ENCODE results near the gene ERCC6L2. TPM values are rescaled to one million over a fixed set of nuclear protein-coding genes. Genes with fewer than 3 reads are reported as not detected.

Gene ERCC6L2
- total and polyA plus RNA-seq, 9 of the 15 experiments (the other 6 are each of a cell fraction or from before 2014, with no cell fraction given): 7.8 to 42.8 (median 23.6) TPM

- peak; percentile 65 for TF ChIP-seq MAFG (tag; conservative IDR thresholded peaks at IDR 0.05)
- TF ChIP-seq ZNF699 (CRISPR knock-in tag; IDR thresholded peaks at IDR 0.05; ENCODE audit: insufficient replicate concordance): no peak
- no peak for TF ChIP-seq ZNF217 (CRISPR knock-in tag; IDR thresholded peaks at IDR 0.05)
- peak; percentile 41; the same call in 1 of the 2 replicates for TF ChIP-seq MAFF (IDR thresholded peaks at IDR 0.05; ENCODE audit: low read length)
- 0 out of 2 replicates have a peak, but pooled peaks have one; percentile 7 for TF ChIP-seq CREM (IDR thresholded peaks at IDR 0.05; ENCODE audit: low read depth)
- TF ChIP-seq, protein P1, sequence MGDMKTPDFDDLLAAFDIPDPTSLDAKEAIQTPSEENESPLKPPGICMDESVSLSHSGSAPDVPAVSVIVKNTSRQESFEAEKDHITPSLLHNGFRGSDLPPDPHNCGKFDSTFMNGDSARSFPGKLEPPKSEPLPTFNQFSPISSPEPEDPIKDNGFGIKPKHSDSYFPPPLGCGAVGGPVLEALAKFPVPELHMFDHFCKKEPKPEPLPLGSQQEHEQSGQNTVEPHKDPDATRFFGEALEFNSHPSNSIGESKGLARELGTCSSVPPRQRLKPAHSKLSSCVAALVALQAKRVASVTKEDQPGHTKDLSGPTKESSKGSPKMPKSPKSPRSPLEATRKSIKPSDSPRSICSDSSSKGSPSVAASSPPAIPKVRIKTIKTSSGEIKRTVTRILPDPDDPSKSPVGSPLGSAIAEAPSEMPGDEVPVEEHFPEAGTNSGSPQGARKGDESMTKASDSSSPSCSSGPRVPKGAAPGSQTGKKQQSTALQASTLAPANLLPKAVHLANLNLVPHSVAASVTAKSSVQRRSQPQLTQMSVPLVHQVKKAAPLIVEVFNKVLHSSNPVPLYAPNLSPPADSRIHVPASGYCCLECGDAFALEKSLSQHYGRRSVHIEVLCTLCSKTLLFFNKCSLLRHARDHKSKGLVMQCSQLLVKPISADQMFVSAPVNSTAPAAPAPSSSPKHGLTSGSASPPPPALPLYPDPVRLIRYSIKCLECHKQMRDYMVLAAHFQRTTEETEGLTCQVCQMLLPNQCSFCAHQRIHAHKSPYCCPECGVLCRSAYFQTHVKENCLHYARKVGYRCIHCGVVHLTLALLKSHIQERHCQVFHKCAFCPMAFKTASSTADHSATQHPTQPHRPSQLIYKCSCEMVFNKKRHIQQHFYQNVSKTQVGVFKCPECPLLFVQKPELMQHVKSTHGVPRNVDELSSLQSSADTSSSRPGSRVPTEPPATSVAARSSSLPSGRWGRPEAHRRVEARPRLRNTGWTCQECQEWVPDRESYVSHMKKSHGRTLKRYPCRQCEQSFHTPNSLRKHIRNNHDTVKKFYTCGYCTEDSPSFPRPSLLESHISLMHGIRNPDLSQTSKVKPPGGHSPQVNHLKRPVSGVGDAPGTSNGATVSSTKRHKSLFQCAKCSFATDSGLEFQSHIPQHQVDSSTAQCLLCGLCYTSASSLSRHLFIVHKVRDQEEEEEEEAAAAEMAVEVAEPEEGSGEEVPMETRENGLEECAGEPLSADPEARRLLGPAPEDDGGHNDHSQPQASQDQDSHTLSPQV (IDR thresholded peaks at IDR 0.05): peak; percentile 47
These were observed 23.1 kb upstream of the ERCC6L2 start (continued) for GRCh38 chr9:95852059-95853032.

Measured in K562 (cell line).